ENCODE measurements around the gene SUSD2.
"Not testable (repeated sequence)": the region's sequence is repeated elsewhere in the genome, so short reads cannot be mapped to it uniquely, and the experiment has no call there.

SUSD2 gene

DNA sequence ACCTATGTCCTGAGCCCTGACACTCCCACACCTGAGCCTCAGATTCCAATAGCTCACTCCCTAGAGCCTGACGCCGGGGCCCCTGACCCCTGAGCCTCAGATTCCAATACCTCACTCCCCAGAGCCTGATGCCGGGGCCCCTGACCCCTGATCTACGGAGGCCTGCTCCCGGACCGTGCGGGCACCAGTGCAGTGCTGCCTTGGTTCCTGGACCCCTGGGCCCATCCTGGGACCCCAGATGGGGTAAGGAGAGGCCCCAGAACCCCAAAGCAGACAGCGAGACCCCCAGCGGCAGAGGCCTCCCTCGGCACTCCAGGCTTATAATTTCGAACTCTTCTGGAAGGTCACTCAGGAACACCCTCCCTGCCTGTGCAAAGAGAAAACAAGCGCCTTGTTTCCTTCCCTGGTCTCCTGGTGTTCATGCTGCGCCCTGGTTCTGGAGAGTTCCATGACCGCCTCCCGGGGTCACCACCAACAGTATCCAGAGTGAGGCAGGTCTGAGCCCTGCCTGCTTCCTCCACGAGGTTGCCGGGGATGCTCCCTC lies 7.5 kb downstream of the SUSD2 start:
- no peak for DNase-seq (ENCODE audit: low read depth in 1 of 2, low spot score in 1 of 2)

GRCh38 chr22:24189249-24190158 lies 8.2 kb downstream of the SUSD2 start:
- DNase-seq (ENCODE audit: low read depth in 1 of 2, low spot score in 1 of 2), result no peak

DNA sequence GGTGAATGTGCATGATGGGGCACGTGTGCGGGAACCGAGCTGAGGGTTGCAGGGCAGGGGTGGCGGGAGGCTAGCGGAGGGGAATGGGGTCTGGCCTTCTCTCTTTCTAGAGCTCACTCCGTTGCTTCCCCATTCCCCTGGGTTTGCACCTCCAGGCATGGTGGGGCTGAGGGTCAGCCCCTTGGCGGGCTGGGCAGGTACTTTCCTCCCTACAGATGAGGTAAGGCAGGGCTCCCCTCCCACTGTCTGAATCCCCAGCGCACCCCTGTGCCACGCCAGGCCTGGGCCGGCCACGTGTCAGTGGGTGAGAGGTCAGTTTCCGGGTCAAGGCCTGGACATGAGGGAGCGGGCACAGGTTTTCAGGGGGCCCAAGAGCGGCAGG lies 8.9 kb downstream of the SUSD2 start:
- DNase-seq (ENCODE audit: low read depth in 1 of 2, low spot score in 1 of 2), result no peak

GRCh38 chr22:24190596-24191208 lies 9.4 kb downstream of the SUSD2 start:
- DNase-seq (ENCODE audit: low read depth in 1 of 2, low spot score in 1 of 2), result no peak

DNA sequence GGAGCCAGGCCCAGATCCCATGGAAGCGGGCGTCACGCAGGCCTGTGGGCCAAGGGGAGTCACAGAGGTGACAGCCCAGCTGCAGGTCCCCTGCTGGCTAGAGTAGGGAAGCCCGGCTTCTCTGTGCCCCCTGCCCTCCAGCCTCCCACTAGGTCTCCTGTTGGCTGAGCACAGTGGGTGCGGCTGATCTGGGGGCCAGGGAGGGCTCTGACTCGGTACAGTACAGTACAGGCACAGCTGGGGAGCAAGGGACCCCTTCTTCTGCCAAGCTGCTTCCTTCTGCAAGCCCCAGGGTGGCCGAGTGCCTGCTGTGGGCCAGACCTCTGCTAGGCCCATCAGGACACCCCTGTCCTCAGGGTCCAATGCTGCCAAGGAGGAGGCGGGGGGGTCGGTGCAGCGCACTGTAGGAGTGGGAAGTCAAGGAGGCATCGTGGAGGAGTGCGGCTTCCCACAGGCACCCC lies 10.1 kb downstream of the SUSD2 start:
- no peak for DNase-seq (ENCODE audit: low read depth in 1 of 2, low spot score in 1 of 2)

DNA sequence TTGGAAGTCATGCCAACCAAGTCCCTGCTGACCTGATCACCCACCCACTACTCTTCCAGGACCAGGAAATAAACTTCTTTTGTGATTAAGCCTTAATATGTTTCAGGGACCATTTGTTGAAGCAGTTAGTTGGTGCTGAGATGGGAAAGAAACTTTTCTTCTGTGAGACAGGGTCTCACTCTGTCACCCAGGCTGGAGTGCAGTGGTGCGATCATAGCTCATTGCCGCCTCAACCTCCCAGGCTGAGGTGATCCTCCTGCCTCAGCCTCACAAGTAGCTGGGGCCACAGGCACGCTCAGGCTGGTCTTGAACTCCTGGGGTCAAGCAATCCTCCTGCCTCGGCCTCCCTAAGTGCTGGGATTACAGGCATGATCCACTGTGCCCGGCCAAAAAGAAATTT lies 10.6 kb downstream of the SUSD2 start:
- DNase-seq (ENCODE audit: low read depth in 1 of 2, low spot score in 1 of 2), result no peak

GRCh38 chr22:24198682-24199052 lies 17.4 kb downstream of the SUSD2 start:
- no peak for DNase-seq (ENCODE audit: low read depth in 1 of 2, low spot score in 1 of 2)

- no peak for DNase-seq (ENCODE audit: low read depth in 1 of 2, low spot score in 1 of 2)
Observed at GRCh38 chr22:24200619-24201212, 19.4 kb downstream of the SUSD2 start.

DNA sequence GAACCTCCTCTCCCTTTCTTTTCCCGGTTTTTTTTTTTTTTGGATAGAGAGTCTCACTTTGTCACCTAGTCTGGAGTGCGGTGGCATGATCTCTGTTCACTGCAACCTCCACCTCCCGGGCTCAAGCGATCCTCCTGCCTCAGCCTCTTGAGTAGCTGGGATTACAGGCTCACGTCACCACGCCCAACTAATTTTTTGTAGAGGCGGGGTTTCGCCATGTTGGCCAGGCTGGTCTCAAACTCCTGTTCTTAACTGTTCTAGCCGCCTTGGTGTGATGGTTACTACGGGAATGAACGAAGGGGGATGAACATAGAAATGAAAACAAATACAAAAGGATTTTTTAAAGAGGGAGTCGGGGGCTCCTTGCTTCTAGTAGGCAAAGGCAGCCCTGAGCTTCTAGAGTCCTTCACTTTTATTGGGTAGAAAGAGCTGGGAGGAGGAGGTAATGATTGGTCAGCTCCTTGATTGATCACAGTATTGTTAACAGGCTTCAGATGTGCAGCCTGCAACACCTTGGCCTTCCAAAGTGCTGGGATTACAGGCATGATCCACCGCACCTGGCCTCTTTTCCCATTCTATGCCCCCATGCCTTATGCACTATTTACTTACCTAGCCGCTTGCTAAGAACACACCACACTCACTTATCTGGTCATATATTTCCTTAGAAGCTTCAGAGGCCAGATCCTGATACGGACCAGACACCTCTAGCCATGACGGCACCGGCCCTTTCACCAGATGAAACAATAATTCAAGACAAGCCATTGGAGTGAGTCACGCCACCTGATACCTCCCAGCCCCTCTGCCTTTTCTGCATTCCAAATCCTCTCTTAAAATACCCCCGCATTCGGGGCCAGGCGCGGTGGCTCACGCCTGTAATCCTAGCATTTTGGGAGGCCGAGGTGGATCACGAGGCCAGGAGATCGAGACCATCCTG lies 20.7 kb downstream of the SUSD2 start:
- no peak for DNase-seq (ENCODE audit: low read depth in 1 of 2, low spot score in 1 of 2)

DNA sequence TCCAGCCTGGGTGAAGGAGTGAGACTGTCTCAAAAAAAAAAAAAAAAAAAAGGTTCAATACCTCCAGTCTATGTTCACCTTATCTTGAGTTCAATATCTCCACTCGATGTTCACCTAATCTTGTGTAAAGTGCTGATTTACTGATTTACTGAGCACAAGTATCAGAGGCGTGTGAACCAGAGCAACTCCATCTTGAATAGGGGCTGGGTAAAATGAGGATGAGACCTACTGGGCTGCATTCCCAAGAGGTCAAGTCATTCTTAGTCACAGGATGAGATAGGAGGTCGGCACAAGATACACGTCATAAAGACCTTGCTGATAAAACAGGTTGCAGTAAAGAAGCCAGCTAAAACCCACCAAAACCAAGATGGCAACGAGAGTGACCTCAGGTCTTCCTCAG lies 22.6 kb downstream of the SUSD2 start:
- DNase-seq (ENCODE audit: low read depth in 1 of 2, low spot score in 1 of 2), result not testable (repeated sequence)

DNA sequence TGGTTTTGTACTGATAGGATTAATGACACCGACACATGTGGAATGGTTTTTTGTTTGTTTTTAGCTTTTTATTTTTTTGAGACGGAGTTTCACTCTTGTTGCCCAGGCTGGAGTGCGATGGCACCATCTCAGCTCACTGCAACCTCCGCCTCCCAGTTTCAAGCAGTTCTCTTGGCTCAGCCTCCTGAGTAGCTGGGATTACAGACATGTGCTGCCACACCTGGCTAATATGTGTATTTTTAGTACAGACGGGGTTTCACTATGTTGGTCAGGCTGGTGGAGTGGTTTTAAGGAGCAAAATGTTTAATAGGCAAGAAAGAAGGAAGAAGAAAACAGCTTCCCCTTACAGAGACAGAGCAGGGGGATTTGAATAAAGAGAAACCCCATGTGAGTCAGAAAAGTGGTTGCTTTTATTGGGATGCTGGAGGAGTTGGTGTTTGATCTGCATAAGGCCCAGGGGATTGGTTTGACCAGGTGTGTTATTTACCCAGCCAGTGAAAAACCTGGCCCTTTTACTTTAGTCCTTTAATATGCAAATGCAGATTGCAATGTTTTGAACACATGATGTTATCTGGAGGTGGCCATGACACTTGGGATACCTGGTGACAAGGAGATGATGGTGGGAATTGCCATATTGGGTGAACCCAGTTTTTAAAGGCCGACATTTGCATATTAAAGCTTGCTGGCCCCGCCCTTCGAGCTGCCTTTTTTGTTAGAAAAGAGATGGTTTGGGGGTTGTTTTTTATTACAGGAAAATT lies 24.3 kb downstream of the SUSD2 start:
- DNase-seq (ENCODE audit: low read depth in 1 of 2, low spot score in 1 of 2), result no peak

DNA sequence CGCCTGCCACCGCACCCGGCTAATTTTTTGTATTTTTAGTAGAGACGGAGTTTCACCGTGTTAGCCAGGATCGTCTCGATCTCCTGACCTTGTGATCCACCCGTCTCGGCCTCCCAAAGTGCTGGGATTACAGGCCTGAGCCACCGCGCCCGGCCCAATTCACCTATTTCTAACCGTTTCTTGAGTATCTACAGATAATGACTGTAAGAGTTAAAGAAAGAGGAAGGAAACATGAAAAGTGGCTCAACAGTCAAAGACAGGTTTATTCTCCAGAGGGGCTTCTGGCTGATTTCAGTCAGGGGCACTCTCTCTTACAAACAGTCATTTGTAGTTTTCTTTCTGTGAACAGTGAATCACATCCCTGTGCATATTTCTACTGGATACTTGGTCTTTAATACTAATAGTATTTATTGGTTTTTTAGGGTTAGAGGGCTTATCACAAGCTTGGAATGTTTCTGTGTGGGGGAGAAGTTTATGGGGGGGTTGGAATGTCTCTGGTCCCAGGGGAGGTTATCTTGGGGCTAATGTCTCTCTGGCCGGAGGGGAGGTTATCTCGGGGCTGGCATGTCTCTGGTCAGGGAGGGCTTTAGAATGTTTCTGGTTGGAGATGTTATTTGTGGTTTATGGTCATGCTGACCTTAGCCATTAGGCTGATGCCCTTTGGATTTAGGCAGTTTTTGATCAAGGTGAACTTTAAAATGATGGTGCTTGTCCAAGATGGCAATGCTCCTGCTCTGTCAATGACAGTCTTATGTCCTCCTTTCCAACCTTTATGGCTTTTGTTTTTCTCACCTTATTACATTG lies 25.4 kb downstream of the SUSD2 start:
- DNase-seq (ENCODE audit: low read depth in 1 of 2, low spot score in 1 of 2), result not testable (repeated sequence)

DNA sequence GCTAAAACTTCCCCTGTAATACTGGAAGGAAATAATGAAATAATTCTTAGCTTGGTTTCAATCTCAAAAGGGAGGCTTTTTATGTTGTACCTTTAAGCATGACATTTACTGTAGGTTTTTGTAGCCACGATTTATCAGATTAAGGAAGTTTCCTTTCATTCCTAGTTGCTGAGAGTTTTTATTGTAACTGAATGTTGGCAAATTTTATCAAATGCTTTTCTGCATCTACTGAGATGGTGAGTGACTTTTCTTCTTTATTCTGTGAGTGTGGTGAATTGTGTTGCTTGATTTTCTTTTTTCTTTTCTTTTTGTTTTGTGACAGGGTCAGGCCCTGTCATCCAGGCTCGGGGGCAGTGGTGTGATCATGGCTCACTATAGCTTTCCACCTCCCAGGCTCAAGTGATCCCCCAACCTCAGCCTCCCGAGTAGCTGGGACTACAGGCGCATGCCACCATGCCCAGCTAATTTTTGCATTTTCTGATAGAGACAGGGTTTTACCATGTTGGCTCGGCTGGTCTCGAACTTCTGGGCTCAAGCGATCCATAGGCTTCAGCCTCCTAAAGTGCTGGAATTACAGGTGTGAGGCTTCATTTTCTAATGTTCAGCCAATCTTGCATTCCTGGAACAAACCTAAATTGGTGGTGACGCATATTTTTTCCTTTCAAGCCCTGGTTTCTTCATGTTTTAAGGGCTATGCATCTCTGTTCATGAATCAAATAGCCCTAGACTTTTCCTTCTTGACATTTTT lies 26.2 kb downstream of the SUSD2 start:
- no peak for DNase-seq (ENCODE audit: low read depth in 1 of 2, low spot score in 1 of 2)

DNA sequence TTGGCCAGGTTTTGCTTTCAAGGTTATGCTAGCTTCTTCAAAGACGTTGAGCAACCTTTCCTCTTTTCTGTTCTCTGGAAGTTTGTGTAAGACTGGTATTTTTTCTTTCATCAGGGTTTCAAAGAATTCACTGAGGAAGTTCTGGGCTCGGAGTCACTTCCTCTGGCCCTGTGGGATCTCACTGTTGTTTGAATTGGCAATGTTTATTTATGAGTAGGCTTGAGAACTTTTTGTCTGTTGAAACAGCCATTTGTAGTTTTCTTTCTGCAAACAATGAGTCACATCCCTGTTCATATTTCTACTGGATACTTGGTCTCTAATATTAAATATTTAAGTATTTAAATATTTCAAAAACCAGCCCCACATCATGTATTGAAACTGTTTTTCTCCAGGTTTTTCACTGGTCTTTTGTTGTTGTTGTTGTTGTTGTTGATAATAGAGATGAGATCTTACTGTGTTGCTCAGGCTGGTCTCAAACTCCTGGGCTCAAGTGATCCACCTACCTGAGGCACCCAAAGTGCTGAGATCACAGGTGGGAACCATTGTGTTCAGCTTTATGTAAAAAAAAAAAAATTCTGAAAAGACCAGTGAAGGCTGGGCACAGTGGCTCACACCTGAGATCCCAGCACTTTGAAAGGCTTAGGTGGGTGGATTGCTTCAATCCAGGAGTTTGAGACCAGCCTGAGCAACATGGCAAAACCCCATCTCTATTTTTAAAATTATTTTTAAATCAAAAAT lies 26.9 kb downstream of the SUSD2 start:
- no peak for DNase-seq (ENCODE audit: low read depth in 1 of 2, low spot score in 1 of 2)

DNA sequence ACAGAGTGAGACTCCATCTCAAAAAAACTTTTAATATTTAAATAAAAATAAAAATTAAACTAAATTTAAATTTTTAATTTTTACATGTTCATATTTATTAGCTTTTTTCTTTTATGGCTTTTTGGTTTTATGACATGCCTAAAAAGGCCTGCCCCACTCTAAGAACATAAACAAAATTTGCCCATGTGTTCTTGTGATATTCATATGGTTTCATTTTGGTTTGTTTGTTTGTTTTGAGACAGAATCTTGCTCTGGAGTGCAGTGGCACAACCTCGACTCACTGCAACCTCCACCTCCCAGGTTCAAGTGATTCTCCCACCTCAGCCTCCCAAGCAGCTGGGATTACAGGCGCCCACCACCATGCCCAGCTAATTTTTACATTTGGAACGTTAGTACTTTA lies 27.7 kb downstream of the SUSD2 start:
- no peak for DNase-seq (ENCODE audit: low read depth in 1 of 2, low spot score in 1 of 2)

- no peak for DNase-seq (ENCODE audit: low read depth in 1 of 2, low spot score in 1 of 2)
Observed at GRCh38 chr22:24209687-24210086, 28.4 kb downstream of the SUSD2 start.

GRCh38 chr22:24210409-24210808 lies 29.1 kb downstream of the SUSD2 start:
- not testable (repeated sequence) for DNase-seq (ENCODE audit: low read depth in 1 of 2, low spot score in 1 of 2)

DNA sequence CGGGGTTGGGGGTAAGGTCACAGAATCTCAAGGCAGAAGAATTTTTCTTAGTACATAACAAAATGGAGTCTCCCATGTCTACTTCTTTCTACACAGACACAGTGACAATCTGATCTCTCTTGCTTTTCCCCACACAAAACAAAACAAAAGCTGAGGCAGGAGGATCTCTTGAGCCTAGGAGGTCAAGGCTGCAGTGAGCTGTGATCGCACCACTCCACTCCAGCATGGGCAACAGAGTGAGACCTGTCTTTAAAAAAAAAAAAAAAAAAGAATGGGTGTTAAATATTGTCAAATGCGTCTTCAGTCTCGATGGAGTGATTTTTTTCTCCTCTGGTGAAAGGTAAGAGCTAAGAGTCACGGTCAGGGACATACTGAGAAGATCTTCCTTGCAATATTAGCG lies 30.4 kb downstream of the SUSD2 start:
- not testable (repeated sequence) for DNase-seq (ENCODE audit: low read depth in 1 of 2, low spot score in 1 of 2)

Data from activated CD4-positive, alpha-beta T cell treated with anti-CD3 and anti-CD28 coated beads, Interleukin-2, amount 50 U/mL, for 24 hours (primary cell).